ENCODE measurements around the gene BMP7.

The BMP7 gene

DNA sequence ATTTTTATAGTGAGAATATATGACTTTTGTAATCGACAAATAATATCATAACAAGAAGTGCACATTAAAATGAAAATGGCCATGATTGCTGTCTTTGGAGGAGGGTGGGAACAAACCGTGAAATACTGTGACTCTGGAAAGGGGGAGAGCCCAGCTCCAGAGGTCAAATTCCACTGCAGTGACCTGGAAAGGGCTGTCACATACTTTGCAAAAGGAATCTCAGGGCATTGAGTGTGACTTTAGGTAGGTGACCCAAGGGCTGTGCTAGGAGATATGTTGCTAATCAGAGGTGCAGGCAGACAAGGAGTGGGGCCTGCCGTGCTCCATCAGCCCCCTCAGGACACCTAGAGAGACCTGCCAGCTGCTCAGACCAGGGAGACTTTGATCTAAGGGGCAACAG, 28.1 kb upstream of the BMP7 start:
- Histone ChIP-seq H2AFZ (ENCODE audit: low read depth, low read length) (no peak overlapping the region), H3K36me3 (ENCODE audit: control insufficient read depth in 1 of 2, insufficient read depth in 2 of 2, low read depth in 1 of 2, low read length in 2 of 2) (no peaks in the 10 kb centered on the region), H2BK12ac (ENCODE audit: low read length in 2 of 2) (no peak overlapping the region), H3K14ac (ENCODE audit: low read length in 2 of 2) (no peak overlapping the region), H3K4me1 (ENCODE audit: control insufficient read depth, insufficient read depth, low read depth, low read length) (no peaks in the 10 kb centered on the region), H3K4ac (ENCODE audit: low read depth in 1 of 2, low read length in 2 of 2) (no peak overlapping the region), H3K27ac (ENCODE audit: low read length, poor library complexity, severe bottlenecking) (no peak overlapping the region), H3K9me3 (ENCODE audit: control insufficient read depth, low read length) (no peaks in the 10 kb centered on the region), H2AK5ac (ENCODE audit: low read length, severe bottlenecking) (no peak overlapping the region), H4K8ac (ENCODE audit: low read length) (no peak overlapping the region), H3K23ac (ENCODE audit: low read length in 2 of 2) (no peak overlapping the region), H3K9ac (ENCODE audit: low read length) (no peak overlapping the region), H2BK15ac (ENCODE audit: low read depth, poor library complexity, severe bottlenecking) (no peak overlapping the region), H3K18ac (ENCODE audit: low read depth in 1 of 2, low read length in 2 of 2) (no peak overlapping the region), H3K79me1 (replicated peaks; ENCODE audit: low read length, poor library complexity, severe bottlenecking) (no peaks in the 10 kb centered on the region), H3K4me2 (ENCODE audit: low read length, poor library complexity, severe bottlenecking) (no peak overlapping the region), H3K4me3 (ENCODE audit: insufficient read depth in 1 of 2, low read depth in 1 of 2, low read length in 2 of 2) (no peak overlapping the region), H4K91ac (ENCODE audit: low read length) (no peak overlapping the region), H2BK5ac (ENCODE audit: low read depth, low read length, poor library complexity, severe bottlenecking) (no peak overlapping the region), H3K27me3 (ENCODE audit: control insufficient read depth in 1 of 2, insufficient read depth in 1 of 2, low read length in 2 of 2) (peaks cover 45 to 58% of the 10 kb centered on the region in 2 experiments), H2BK120ac (ENCODE audit: low read depth, low read length) (no peak overlapping the region)
- WGBS = 11% methylated on average over 2 of the region's 3 CpGs
- no peak for DNase-seq

DNA sequence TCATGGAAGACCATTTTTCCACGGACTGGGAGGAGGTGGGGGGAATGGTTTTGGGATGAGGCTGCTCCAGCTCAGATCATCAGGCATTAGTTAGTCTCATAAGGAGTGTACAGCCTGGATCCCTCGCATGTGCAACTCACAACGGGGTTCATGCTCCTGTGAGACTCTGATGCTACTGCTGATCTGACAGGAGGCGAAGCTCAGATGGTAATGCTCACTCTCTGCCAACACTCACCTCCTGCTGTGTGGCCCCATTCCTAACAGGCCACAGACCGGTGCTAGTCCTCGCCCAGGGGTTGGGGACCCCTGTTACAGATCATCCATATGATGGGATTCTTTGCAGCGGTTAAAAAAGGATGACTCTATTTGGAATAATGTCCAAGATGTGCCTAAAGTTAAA, 27.6 kb upstream of the BMP7 start:
- H3K4me3 ChIP-seq (ENCODE audit: insufficient read depth in 1 of 2, low read depth in 1 of 2, low read length in 2 of 2) = no peak overlapping the region
- 70% methylated on average over 6 of the region's 7 CpGs for WGBS
- no peak overlapping the region for H3K27ac ChIP-seq (ENCODE audit: low read length, poor library complexity, severe bottlenecking)
- no peak overlapping the region for H4K8ac ChIP-seq (ENCODE audit: low read length)
- H3K79me1 ChIP-seq (replicated peaks; ENCODE audit: low read length, poor library complexity, severe bottlenecking) = no peaks in the 10 kb centered on the region
- H2BK120ac ChIP-seq (ENCODE audit: low read depth, low read length) = no peak overlapping the region
- H2AK5ac ChIP-seq (ENCODE audit: low read length, severe bottlenecking) = no peak overlapping the region
- no peak for DNase-seq
- no peak overlapping the region for H3K14ac ChIP-seq (ENCODE audit: low read length in 2 of 2)
- H3K23ac ChIP-seq (ENCODE audit: low read length in 2 of 2) = no peak overlapping the region
- no peak overlapping the region for H2BK12ac ChIP-seq (ENCODE audit: low read length in 2 of 2)
- no peak overlapping the region for H3K9ac ChIP-seq (ENCODE audit: low read length)
- no peaks in the 10 kb centered on the region for H3K4me1 ChIP-seq (ENCODE audit: control insufficient read depth, insufficient read depth, low read depth, low read length)
- no peak overlapping the region for H2AFZ ChIP-seq (ENCODE audit: low read depth, low read length)
- H3K36me3 ChIP-seq (ENCODE audit: control insufficient read depth in 1 of 2, insufficient read depth in 2 of 2, low read depth in 1 of 2, low read length in 2 of 2) = no peaks in the 10 kb centered on the region
- H4K91ac ChIP-seq (ENCODE audit: low read length) = no peak overlapping the region
- H3K4me2 ChIP-seq (ENCODE audit: low read length, poor library complexity, severe bottlenecking) = no peak overlapping the region
- no peak overlapping the region for H2BK15ac ChIP-seq (ENCODE audit: low read depth, poor library complexity, severe bottlenecking)
- no peak overlapping the region for H3K18ac ChIP-seq (ENCODE audit: low read depth in 1 of 2, low read length in 2 of 2)
- no peak overlapping the region for H2BK5ac ChIP-seq (ENCODE audit: low read depth, low read length, poor library complexity, severe bottlenecking)
- H3K27me3 ChIP-seq (ENCODE audit: control insufficient read depth in 1 of 2, insufficient read depth in 1 of 2, low read length in 2 of 2) = peaks cover 47 to 63% of the 10 kb centered on the region in 2 experiments
- H3K9me3 ChIP-seq (ENCODE audit: control insufficient read depth, low read length) = no peaks in the 10 kb centered on the region
- no peak overlapping the region for H3K4ac ChIP-seq (ENCODE audit: low read depth in 1 of 2, low read length in 2 of 2)

DNA sequence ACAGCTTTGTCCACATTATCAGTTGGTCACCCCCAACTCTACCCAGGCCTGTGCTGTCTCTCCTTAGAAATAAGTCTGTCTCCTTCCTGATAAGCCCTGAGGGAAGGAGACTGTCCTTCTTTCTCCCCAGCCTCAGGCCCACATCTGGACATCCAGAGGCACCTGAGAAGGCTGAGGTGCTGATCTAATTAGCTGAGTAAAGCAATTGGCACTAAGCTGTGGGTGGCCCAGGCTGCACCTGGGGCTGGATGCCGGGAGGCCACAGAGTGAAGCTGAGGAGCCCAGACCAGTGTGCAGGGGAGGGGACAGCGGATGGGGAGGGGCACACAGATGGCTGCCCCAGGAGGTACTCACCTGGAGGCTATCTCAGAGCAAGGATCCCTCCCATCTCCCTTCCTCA, 26.2 kb upstream of the BMP7 start:
- Histone ChIP-seq H3K4me3 (ENCODE audit: insufficient read depth in 1 of 2, low read depth in 1 of 2, low read length in 2 of 2) (no peak overlapping the region), H4K8ac (ENCODE audit: low read length) (no peak overlapping the region), H2BK5ac (ENCODE audit: low read depth, low read length, poor library complexity, severe bottlenecking) (no peak overlapping the region), H3K4ac (ENCODE audit: low read depth in 1 of 2, low read length in 2 of 2) (no peak overlapping the region), H3K27me3 (ENCODE audit: control insufficient read depth in 1 of 2, insufficient read depth in 1 of 2, low read length in 2 of 2) (peaks cover 61 to 73% of the 10 kb centered on the region in 2 experiments), H2AFZ (ENCODE audit: low read depth, low read length) (no peak overlapping the region), H3K14ac (ENCODE audit: low read length in 2 of 2) (no peak overlapping the region), H3K4me1 (ENCODE audit: control insufficient read depth, insufficient read depth, low read depth, low read length) (no peaks in the 10 kb centered on the region), H3K27ac (ENCODE audit: low read length, poor library complexity, severe bottlenecking) (no peak overlapping the region), H3K9me3 (ENCODE audit: control insufficient read depth, low read length) (no peaks in the 10 kb centered on the region), H3K4me2 (ENCODE audit: low read length, poor library complexity, severe bottlenecking) (no peak overlapping the region), H3K9ac (ENCODE audit: low read length) (no peak overlapping the region), H2BK15ac (ENCODE audit: low read depth, poor library complexity, severe bottlenecking) (no peak overlapping the region), H3K18ac (ENCODE audit: low read depth in 1 of 2, low read length in 2 of 2) (no peak overlapping the region), H3K23ac (ENCODE audit: low read length in 2 of 2) (no peak overlapping the region), H4K91ac (ENCODE audit: low read length) (no peak overlapping the region), H2BK12ac (ENCODE audit: low read length in 2 of 2) (no peak overlapping the region), H2AK5ac (ENCODE audit: low read length, severe bottlenecking) (no peak overlapping the region), H3K79me1 (replicated peaks; ENCODE audit: low read length, poor library complexity, severe bottlenecking) (no peaks in the 10 kb centered on the region), H3K36me3 (ENCODE audit: control insufficient read depth in 1 of 2, insufficient read depth in 2 of 2, low read depth in 1 of 2, low read length in 2 of 2) (no peaks in the 10 kb centered on the region), H2BK120ac (ENCODE audit: low read depth, low read length) (no peak overlapping the region)
- WGBS = 60% methylated on average over 2 of the region's 2 CpGs
- DNase-seq = no peak

DNA sequence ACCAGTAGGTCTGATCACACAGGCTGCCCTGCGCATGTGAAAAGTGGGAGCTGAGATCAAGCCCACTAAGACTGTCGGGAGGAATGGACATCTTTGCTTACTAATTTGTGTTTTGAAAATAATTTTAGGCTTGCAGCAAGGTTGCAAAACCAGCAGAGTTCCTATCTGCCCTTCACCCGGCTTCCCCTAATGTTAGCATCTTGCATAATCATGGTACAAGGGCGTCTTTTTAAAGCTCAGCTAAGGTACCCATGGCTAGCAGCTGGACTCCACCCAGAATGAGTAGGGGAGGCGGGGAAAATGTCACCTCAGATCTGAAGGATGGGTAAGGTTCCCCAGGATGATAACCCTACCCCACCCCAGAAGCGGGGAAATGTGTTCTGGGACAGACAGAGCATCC, 25.3 kb upstream of the BMP7 start:
- Histone ChIP-seq H2AFZ (ENCODE audit: low read depth, low read length) (no peak overlapping the region), H3K4me2 (ENCODE audit: low read length, poor library complexity, severe bottlenecking) (no peak overlapping the region), H2BK15ac (ENCODE audit: low read depth, poor library complexity, severe bottlenecking) (no peak overlapping the region), H3K36me3 (ENCODE audit: control insufficient read depth in 1 of 2, insufficient read depth in 2 of 2, low read depth in 1 of 2, low read length in 2 of 2) (no peaks in the 10 kb centered on the region), H3K18ac (ENCODE audit: low read depth in 1 of 2, low read length in 2 of 2) (no peak overlapping the region), H3K4ac (ENCODE audit: low read depth in 1 of 2, low read length in 2 of 2) (no peak overlapping the region), H3K4me3 (ENCODE audit: insufficient read depth in 1 of 2, low read depth in 1 of 2, low read length in 2 of 2) (no peak overlapping the region), H3K9me3 (ENCODE audit: control insufficient read depth, low read length) (no peaks in the 10 kb centered on the region), H3K14ac (ENCODE audit: low read length in 2 of 2) (no peak overlapping the region), H4K8ac (ENCODE audit: low read length) (no peak overlapping the region), H3K79me1 (replicated peaks; ENCODE audit: low read length, poor library complexity, severe bottlenecking) (no peaks in the 10 kb centered on the region), H2AK5ac (ENCODE audit: low read length, severe bottlenecking) (no peak overlapping the region), H3K23ac (ENCODE audit: low read length in 2 of 2) (no peak overlapping the region), H4K91ac (ENCODE audit: low read length) (no peak overlapping the region), H3K27ac (ENCODE audit: low read length, poor library complexity, severe bottlenecking) (no peak overlapping the region), H3K27me3 (ENCODE audit: control insufficient read depth in 1 of 2, insufficient read depth in 1 of 2, low read length in 2 of 2) (peaks cover 69 to 82% of the 10 kb centered on the region in 2 experiments), H3K9ac (ENCODE audit: low read length) (no peak overlapping the region), H2BK120ac (ENCODE audit: low read depth, low read length) (no peak overlapping the region), H3K4me1 (ENCODE audit: control insufficient read depth, insufficient read depth, low read depth, low read length) (no peaks in the 10 kb centered on the region), H2BK12ac (ENCODE audit: low read length in 2 of 2) (no peak overlapping the region), H2BK5ac (ENCODE audit: low read depth, low read length, poor library complexity, severe bottlenecking) (no peak overlapping the region)
- 65% methylated on average over 5 of the region's 6 CpGs for WGBS
- DNase-seq = no peak
